Transverse colon (tissue), 4 donors: ENCODE data around the gene ZSCAN30.

Source experiments
- EP300 ChIP-seq: sonication (generic); formaldehyde crosslinking; IDR thresholded peaks from one replicate; pipeline ENCODE4 v1.6.1; 2017; ENCODE audit warnings: antibody characterized with exemption, low read depth
- POLR2A ChIP-seq: fragments of 450-650 bp; IDR thresholded peaks from one replicate; pipeline ENCODE4 v1.6.1; 2016; ENCODE audit warnings: antibody characterized with exemption, mild to moderate bottlenecking, moderate library complexity
- POLR2AphosphoS5 ChIP-seq, 3 donors: sonication (generic); formaldehyde crosslinking; IDR thresholded peaks; one replicate each; pipeline ENCODE4 v1.6.1; 2016; ENCODE audit warnings: antibody characterized with exemption in 3 of 3
- TF ChIP-seq, protein P1 (sequence below), 5 experiments: fragments of 200-600 bp in 3 of 5; fragments of 450-650 bp in 2 of 5; sonication (generic) in 3 of 5; IDR thresholded peaks; 1 replicate in 2 of 5; 2 replicates in 3 of 5; pipeline ENCODE4 v1.5.1; 2016 to 2017; ENCODE audit warnings: antibody characterized with exemption in 5 of 5, inconsistent platforms in 3 of 5, mild to moderate bottlenecking in 2 of 5, moderate library complexity in 1 of 5

DNA sequence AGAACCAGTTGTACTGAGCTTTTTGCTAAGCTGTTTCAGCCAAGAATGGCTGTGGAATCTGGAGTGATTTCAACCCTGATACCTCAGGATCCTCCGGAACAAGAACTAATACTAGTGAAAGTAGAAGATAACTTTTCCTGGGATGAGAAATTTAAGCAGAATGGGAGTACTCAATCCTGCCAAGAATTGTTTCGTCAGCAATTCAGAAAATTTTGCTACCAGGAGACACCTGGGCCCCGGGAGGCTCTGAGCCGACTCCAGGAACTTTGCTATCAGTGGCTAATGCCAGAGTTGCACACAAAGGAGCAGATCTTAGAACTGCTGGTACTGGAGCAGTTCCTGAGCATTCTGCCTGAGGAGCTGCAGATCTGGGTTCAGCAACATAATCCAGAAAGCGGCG is 47.6 kb downstream of the ZSCAN30 start:
- TF ChIP-seq, protein P1, sequence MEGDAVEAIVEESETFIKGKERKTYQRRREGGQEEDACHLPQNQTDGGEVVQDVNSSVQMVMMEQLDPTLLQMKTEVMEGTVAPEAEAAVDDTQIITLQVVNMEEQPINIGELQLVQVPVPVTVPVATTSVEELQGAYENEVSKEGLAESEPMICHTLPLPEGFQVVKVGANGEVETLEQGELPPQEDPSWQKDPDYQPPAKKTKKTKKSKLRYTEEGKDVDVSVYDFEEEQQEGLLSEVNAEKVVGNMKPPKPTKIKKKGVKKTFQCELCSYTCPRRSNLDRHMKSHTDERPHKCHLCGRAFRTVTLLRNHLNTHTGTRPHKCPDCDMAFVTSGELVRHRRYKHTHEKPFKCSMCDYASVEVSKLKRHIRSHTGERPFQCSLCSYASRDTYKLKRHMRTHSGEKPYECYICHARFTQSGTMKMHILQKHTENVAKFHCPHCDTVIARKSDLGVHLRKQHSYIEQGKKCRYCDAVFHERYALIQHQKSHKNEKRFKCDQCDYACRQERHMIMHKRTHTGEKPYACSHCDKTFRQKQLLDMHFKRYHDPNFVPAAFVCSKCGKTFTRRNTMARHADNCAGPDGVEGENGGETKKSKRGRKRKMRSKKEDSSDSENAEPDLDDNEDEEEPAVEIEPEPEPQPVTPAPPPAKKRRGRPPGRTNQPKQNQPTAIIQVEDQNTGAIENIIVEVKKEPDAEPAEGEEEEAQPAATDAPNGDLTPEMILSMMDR (IDR thresholded peaks at IDR 0.05) = no peak
- TF ChIP-seq POLR2A = no peak
- TF ChIP-seq POLR2AphosphoS5 (IDR thresholded peaks at IDR 0.05) = no peak
- TF ChIP-seq EP300 = no peak
